GM21515 (cell line): ENCODE data around the gene SESN3.
"Not testable (repeated sequence)": the region's sequence is repeated elsewhere in the genome, so short reads cannot be mapped to it uniquely, and the experiment has no call there.

ENCODE experiments used
- ATAC-seq: cut with Tn5 transposase; IDR thresholded peaks from one replicate; pipeline ENCODE4 v1.9.1; 2021; ENCODE audit not compliant: unreplicated experiment

SESN3 gene

GRCh38 chr11:95222817-95223216 is 8.2 kb downstream of the SESN3 start:
- ATAC-seq, result no peak

GRCh38 chr11:95219599-95219998 is 11.4 kb downstream of the SESN3 start:
- no peak for ATAC-seq

- no peak for ATAC-seq
Measured at GRCh38 chr11:95218149-95218548, 12.9 kb downstream of the SESN3 start.

GRCh38 chr11:95212609-95213008 is 18.4 kb downstream of the SESN3 start:
- no peak for ATAC-seq

DNA sequence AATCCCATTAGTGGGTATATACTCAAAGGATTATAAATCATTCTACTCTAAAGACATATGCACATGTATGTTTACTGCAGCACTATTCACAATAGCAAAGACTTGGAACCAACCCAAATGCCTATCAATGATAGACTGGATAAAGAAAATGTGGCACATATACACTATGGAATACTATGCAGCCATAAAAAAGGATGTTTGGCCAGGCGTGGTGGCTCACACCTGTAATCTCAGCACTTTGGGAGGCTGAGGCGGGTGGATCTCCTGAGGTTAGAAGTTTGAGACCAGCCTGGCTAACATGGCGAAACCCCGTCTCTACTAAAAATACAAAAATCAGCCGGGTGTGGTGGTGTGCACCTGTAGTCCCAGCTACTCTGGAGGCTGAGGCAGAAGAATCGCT is 21.5 kb downstream of the SESN3 start:
- not testable (repeated sequence) for ATAC-seq

GRCh38 chr11:95200781-95201457 is 30.1 kb downstream of the SESN3 start:
- no peak for ATAC-seq

GRCh38 chr11:95195831-95196230 is 35.2 kb downstream of the SESN3 start:
- ATAC-seq, result no peak

- no peak for ATAC-seq
Measured at GRCh38 chr11:95193541-95193940, 37.5 kb downstream of the SESN3 start.

DNA sequence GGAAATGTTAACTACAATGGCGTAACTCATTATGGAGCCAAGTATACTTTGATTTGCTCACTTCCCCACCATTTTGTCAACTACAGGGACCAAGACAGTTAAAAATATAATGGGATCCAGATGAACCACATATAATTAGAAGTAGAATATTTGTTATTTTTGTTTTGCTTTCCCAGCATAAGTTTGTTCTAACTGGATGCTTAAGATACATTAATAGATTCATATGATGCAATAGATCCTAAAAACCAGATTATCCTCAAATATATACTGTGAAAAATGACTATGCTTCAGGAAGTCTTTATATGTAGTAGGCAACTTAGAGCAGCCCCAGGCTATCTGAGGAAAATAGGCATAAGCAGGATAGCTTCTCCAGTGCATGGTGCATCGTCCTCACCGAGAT is 38.3 kb downstream of the SESN3 start:
- ATAC-seq, result no peak

DNA sequence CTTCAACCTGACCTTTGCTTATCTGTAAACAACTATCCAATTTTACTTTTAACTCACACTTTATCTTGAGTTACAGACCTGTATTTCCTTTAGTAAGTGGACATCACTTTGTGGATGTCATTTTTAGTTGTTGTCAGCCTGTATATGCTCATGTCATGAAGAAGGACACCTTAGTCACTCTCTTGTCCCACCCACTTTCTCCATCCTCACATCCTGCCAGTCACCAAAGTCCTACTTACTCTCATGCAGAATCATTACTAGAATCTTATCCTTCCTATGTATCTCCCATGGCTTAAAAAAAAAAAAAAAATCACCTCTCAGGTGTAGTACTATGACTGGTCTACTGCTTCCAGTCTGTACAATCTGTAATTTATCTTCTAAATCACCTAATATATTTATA is 43.3 kb downstream of the SESN3 start:
- no peak for ATAC-seq

DNA sequence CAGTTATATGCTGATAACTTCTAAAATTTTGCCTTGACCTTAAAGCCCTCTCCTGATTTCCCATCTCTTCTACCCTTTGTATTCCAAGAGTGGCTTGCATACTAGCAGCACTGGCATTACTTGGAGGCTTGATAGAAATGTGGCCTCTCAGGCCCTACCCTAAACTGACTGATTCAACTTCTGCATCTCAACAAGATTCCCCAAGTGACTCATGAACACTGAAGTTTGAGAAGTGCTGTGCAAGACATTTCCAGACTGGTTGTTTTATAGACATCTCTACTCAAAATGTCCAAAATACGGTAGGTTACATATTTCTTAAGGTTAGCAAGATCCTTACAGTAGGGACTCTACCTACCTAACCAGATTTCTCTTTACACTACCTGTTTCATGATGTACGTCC is 48.6 kb downstream of the SESN3 start:
- no peak for ATAC-seq

DNA sequence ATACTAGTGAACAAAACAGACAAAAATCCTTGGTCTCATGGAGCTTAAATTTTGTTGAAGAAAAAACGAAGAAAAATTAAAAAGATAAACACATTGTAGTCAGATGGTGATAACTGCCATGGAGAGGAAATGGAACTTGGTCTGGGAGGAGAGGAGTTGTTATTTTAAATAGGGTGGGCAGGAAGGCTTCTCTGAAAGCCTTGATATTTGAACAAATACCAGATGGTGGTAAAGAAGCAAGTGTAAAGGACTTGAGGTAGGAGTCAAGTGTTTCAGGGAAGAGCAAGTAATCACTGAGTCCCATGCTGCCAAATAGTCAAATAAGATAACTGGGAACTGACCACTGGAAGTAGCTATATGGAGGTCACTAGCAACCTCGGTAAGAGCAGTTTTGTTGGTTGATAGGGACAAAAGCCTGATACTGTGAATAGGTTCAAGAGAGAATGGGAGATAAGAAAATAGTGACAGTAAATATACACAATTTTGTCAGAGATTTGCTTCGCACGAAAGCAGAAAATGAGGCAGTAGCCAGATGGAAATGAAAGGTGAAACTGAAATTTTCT is 55.1 kb downstream of the SESN3 start:
- ATAC-seq, result no peak

DNA sequence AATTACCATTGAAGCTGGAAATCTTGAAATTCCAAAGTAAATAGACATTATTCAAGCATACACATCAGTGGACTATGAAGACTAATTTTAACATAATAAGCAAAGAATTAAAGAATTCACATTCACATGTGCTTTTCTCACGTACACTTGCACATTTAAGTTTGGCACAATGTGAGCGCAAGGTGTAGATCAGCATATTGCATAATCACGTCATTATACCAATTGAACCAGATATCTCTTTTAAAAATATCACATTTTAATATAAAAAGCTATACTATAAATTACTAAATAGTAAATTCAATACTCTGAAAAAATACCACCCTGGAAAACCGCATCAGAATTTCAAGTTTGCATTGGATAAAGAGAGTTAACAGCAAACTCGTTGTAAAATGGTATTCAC is 60.7 kb downstream of the SESN3 start:
- no peak for ATAC-seq

DNA sequence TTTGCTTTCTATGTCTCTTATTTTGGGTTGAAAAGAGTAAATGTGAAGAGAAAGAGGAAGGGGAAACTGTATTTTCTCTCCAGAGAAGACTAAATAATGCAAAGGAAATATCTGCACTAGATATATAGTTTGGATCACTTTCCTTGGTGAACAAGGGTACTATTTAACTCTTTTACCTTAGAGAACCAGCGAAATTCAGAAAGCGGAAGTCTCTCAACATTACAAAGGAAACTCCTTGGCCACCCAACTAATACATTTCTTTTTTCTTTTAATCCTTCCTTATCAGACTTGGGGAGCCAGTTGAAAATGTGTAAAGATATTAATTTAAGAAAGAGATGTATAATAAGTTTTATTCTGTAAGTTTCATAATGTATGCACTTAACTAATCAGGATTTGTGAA is 64.2 kb downstream of the SESN3 start:
- no peak for ATAC-seq

DNA sequence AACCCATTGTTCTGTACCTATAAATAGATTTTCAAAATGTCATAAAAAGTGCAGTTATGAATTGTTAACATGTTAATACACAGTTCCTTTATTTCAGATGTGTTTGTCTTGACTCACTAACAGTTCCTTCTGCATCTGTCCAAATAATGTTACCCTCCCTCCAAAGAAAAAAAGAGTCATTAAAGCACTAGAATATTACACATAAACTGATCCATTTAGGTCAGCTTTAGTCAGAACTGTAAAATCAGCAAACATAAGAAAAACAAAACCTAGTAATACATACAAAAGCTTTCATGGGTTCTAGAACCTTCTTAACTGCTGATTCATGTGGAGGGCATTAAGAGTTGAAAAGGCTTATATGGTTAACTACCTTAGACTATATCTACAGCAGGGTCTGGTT is 65.4 kb downstream of the SESN3 start:
- ATAC-seq, result no peak

DNA sequence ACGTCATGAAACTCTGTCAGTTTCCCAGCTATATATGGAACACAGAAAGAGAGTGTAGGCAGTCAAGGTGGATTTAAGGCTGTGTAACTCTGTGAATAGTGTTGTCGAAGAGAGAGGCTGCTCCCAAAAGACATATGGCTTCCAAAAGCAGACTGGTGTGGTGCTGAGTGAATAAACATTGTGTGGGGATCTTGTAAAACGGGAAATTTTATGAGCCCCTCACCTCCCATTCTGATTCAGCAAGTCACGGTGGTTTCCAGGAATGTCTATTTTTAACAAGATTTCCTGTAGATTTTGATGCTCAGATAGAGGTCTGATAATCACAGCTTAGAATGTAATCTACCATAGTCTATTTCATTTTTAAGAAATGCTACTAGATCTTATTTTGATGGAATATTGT is 67.9 kb downstream of the SESN3 start:
- no peak for ATAC-seq

DNA sequence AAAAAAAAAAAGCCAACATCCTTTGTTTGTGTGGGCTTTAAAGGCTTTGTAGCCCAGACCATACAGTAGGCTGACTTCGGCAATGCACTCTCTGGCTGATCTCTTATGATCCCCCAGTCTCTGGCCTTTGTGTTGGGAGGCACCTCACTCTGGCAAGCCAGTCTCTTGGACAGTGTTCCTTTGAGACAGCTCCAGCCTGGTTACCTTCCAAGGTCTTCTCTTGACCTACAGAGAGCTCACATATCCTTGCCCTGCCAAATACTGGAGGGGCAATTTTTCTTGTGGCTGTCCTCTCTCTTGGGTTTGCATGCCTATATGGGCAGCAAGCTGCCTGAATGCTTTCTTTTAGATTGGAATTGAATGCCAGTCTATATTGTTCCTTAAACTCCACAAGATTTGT is 69.8 kb downstream of the SESN3 start:
- no peak for ATAC-seq

DNA sequence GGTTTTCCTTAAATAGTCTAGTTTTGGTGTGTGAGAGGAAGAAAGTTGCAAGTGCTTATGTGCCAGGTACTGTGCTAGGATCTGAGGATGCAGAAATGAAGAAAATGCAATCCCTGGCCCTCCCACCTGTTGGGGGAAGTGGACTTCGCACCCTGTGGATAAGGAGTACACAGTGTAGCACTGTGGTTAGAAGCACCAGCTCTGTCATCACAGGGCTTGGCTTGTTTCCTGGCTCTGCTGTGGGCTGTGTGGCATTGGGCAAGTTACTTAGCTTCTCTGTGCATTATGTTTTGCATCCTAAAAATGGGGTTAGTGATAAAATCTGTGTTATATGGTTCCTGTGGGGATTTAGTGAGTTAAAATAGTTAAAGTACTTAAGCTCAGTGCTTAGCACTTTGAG is 73.2 kb downstream of the SESN3 start:
- no peak for ATAC-seq

DNA sequence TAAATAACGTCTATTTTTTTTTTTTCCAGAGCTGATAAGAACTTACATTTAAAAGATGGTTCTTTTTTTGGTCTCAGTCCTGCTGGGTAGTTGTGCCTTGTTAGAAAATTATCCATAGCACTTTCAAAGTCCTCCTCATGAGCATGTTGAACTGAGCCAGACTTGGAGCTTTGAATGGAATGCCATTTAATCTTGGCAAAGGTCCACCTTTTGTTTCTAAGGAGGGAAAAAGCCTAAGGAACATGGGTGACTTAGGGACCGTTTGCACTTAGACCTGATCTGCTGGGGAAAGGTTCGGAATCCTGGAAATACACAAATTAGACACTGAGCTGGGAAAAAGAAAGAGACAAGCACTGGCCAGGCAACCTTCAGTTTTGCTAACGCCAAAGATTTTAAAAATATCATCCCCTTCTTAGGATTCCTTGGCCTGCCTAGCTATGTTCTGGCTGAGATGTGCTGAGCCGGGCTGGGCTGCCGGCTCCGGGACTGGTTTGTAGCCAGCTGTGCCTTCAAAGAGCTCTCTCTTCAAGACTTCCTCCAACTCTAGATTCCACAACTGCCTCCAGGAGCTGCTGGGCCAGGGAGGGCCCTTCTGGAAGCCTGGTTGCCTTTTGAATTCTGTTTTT is 74.0 kb downstream of the SESN3 start:
- ATAC-seq, result no peak

GRCh38 chr11:95156133-95156721 is 74.8 kb downstream of the SESN3 start:
- ATAC-seq, result no peak

DNA sequence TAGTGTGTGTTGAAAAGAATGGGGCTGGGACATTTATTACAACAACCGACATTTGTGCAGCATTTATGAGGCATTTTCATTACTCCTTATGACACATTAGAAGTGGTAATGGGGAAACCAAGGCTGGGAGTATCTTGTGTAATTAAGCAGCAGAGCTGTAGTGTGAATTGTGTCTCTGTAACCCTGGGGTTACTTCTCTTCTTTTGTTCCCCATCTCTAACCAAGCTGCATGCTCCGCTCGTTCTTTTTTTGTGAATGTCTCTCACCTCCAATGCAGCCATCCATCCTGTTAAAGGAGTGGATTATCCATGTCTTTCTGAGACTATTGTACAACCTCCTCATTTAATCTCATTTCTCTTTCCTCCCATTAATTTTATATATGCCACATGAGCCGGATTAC is 75.6 kb downstream of the SESN3 start:
- ATAC-seq, result no peak

- ATAC-seq, result no peak
Measured at GRCh38 chr11:95154514-95154913, 76.5 kb downstream of the SESN3 start.
